SK-MEL-5 (cell line): Measurements from ENCODE around the gene ARG2. TPM values are rescaled to one million over a fixed set of nuclear protein-coding genes. Genes with fewer than 3 reads are reported as not detected.
"Not testable (repeated sequence)": the region's sequence is repeated elsewhere in the genome, so short reads cannot be mapped to it uniquely, and the experiment has no call there.

Experiments used
- DNase-seq: peaks from one replicate; pipeline ENCODE4 v3.0.0-alpha.2; 2016; ENCODE audit warnings: low read depth, low spot score
- in situ Hi-C: cut with HindIII; loops from 2 replicates; pipeline ENCODE4 v1.10.0; 2016; ENCODE audit warnings: low sequenced_read_pairs, high pct_unique_total_duplicates, low pct_unique_long_range_greater_than_20kb
- total RNA-seq: library from RNA; depleted of rRNA; stranded (reverse); fragments of >200 nt; shearing (Covaris generic); gene quantifications from 2 replicates; pipeline ENCODE4 v1.2.3, GENCODE V29; 2014

ARG2 gene
- total RNA-seq, 1 experiment from 2014 or later: 5.3 TPM

GRCh38 chr14:67622675-67623074 is 3.0 kb downstream of the ARG2 start:
- in situ Hi-C loops: no loop called here
- DNase-seq: peak; percentile 46

- in situ Hi-C loops: no loop called here
- no peak for DNase-seq
Measured at GRCh38 chr14:67623114-67623513, 3.4 kb downstream of the ARG2 start.

GRCh38 chr14:67626131-67626530 is 6.4 kb downstream of the ARG2 start:
- in situ Hi-C loops: not testable (repeated sequence)

GRCh38 chr14:67627519-67627918 is 7.8 kb downstream of the ARG2 start:
- in situ Hi-C loops: no loop called here

More at GRCh38 chr14:67626131-67626530, 6.4 kb downstream of the ARG2 start:
- DNase-seq: not testable (repeated sequence)

GRCh38 chr14:67630186-67630585 is 10.5 kb downstream of the ARG2 start:
- DNase-seq: no peak
- in situ Hi-C loops: no loop called here

More at GRCh38 chr14:67627519-67627918, 7.8 kb downstream of the ARG2 start:
- DNase-seq: no peak

- in situ Hi-C loops: no loop called here
- no peak for DNase-seq
Measured at GRCh38 chr14:67630938-67631337, 11.2 kb downstream of the ARG2 start.

- in situ Hi-C loops: no loop called here
- no peak for DNase-seq
Measured at GRCh38 chr14:67633451-67634147, 13.9 kb downstream of the ARG2 start.

GRCh38 chr14:67636361-67636919 is 16.7 kb downstream of the ARG2 start:
- in situ Hi-C loops: no loop called here
- DNase-seq: no peak

GRCh38 chr14:67638642-67639041 is 18.9 kb downstream of the ARG2 start:
- in situ Hi-C loops: no loop called here
- no peak for DNase-seq

GRCh38 chr14:67641480-67641879 is 21.8 kb downstream of the ARG2 start:
- in situ Hi-C loops: no loop called here
- no peak for DNase-seq

- in situ Hi-C loops: no loop called here
Measured at GRCh38 chr14:67641902-67642749, 22.4 kb downstream of the ARG2 start.

GRCh38 chr14:67643713-67644112 is 24.0 kb downstream of the ARG2 start:
- in situ Hi-C loops: no loop called here
- no peak for DNase-seq

More at GRCh38 chr14:67641902-67642749, 22.4 kb downstream of the ARG2 start:
- DNase-seq: no peak

GRCh38 chr14:67644428-67644827 is 24.7 kb downstream of the ARG2 start:
- in situ Hi-C loops: no loop called here
- no peak for DNase-seq

- in situ Hi-C loops: no loop called here
- no peak for DNase-seq
Measured at GRCh38 chr14:67645414-67645813, 25.7 kb downstream of the ARG2 start.

GRCh38 chr14:67646131-67646530 is 26.4 kb downstream of the ARG2 start:
- no peak for DNase-seq
- in situ Hi-C loops: no loop called here

GRCh38 chr14:67650151-67650550 is 30.4 kb downstream of the ARG2 start:
- in situ Hi-C loops: no loop called here
- no peak for DNase-seq

- no peak for DNase-seq
Measured at GRCh38 chr14:67650694-67651093, 31.0 kb downstream of the ARG2 start.

GRCh38 chr14:67652189-67652588 is 32.5 kb downstream of the ARG2 start:
- in situ Hi-C loops: no loop called here
- DNase-seq: no peak

More at GRCh38 chr14:67650694-67651093, 31.0 kb downstream of the ARG2 start:
- in situ Hi-C loops: no loop called here
